B cell (primary cell): ENCODE measurements around the gene ZNF317. TPM values are rescaled to one million over a fixed set of nuclear protein-coding genes. Genes with fewer than 3 reads are reported as not detected.

Experiments used
- ATAC-seq: fragments of 200-7000 bp; cut with Tn5 transposase; one replicate; pipeline ENCODE4 v1.10.0; 2021; ENCODE audit warnings: low read depth, mild to moderate bottlenecking, moderate number of reproducible peaks, moderate library complexity
- CTCF ChIA-PET: fragments of 350-600 bp; sonication (Branson Sonifier 250); formaldehyde crosslinking; loops from one replicate; lab custom pipeline; 2021; ENCODE audit warnings: antibody characterized with exemption, inconsistent platforms; lab: Charles Lee
- POLR2A ChIA-PET: fragments of 350-600 bp; sonication (Branson Sonifier 250); formaldehyde crosslinking; loops from one replicate; lab custom pipeline; 2021; ENCODE audit warnings: antibody characterized with exemption; lab: Charles Lee
- DNase-seq: peaks from one replicate; pipeline ENCODE4 v3.0.0; 2013
- H2AFZ ChIP-seq: 2 replicates; pipeline ENCODE4 v1.6.1; 2012; ENCODE audit warnings: mild to moderate bottlenecking, low read depth, low read length; ENCODE audit not compliant: insufficient read depth, poor library complexity, severe bottlenecking
- H3K27ac ChIP-seq, 2 donors: 1 replicate in 1 of 2; 2 replicates in 1 of 2; pipeline ENCODE4 v1.5.1; 2012 to 2013; ENCODE audit warnings: low read length in 2 of 2, mild to moderate bottlenecking in 2 of 2, moderate library complexity in 1 of 2
- H3K27me3 ChIP-seq, 4 experiments: fragments of 200-600 bp in 1 of 4; sonication (generic) in 1 of 4; replicated peaks in 1 of 4; 1 replicate in 2 of 4; 2 replicates in 2 of 4; pipeline versions ENCODE4 v1.6.1 to v1.7.0; 2013 to 2016; ENCODE audit warnings: low read length in 3 of 4, mild to moderate bottlenecking in 2 of 4, mixed read lengths in 1 of 4, moderate library complexity in 1 of 4; ENCODE audit not compliant: insufficient read depth in 4 of 4, control insufficient read depth in 3 of 4; ENCODE audit errors: control extremely low read depth in 1 of 4
- H3K36me3 ChIP-seq, 2 experiments: replicated peaks in 1 of 2; 1 replicate in 1 of 2; 2 replicates in 1 of 2; pipeline versions ENCODE4 v1.6.1 to v1.7.1; 2013; ENCODE audit warnings: low read length in 1 of 2; ENCODE audit not compliant: insufficient read depth in 2 of 2, control insufficient read depth in 1 of 2; ENCODE audit errors: control extremely low read depth in 1 of 2, extremely low read depth in 1 of 2
- H3K4me1 ChIP-seq, 2 donors: fragments of 200-600 bp in 1 of 2; sonication (generic) in 1 of 2; 1 replicate in 1 of 2; 2 replicates in 1 of 2; pipeline versions ENCODE4 v1.5.1 to v1.6.1; 2013 to 2017; ENCODE audit warnings: low read length in 2 of 2; ENCODE audit not compliant: control insufficient read depth in 2 of 2, insufficient read depth in 2 of 2
- H3K4me2 ChIP-seq: replicated peaks from 2 replicates; pipeline ENCODE3; 2012; ENCODE audit warnings: mild to moderate bottlenecking, low read depth, low read length; ENCODE audit not compliant: poor library complexity, severe bottlenecking
- H3K4me3 ChIP-seq, 5 experiments: fragments of 200-600 bp in 1 of 5; sonication (generic) in 1 of 5; 1 replicate in 3 of 5; 2 replicates in 2 of 5; pipeline versions ENCODE4 v1.5.1 to v1.7.0; 2011 to 2016; ENCODE audit warnings: low read length in 4 of 5, mild to moderate bottlenecking in 4 of 5, low read depth in 2 of 5, control low read depth in 1 of 5, moderate library complexity in 1 of 5; ENCODE audit not compliant: insufficient read depth in 1 of 5; ENCODE audit errors: control extremely low read depth in 1 of 5, extremely low read depth in 1 of 5
- H3K79me2 ChIP-seq: fragments of 200-600 bp; sonication (generic); one replicate; pipeline ENCODE4 v1.6.0; 2016; ENCODE audit warnings: low read length; ENCODE audit not compliant: control insufficient read depth, insufficient read depth
- H3K9ac ChIP-seq: fragments of 200-600 bp; sonication (generic); 2 replicates; pipeline ENCODE4 v1.6.1; 2017; ENCODE audit warnings: mild to moderate bottlenecking, low read length, moderate library complexity
- H3K9me3 ChIP-seq, 3 donors: one replicate each; pipeline versions ENCODE4 v1.6.1 to v1.7.1; 2013; ENCODE audit warnings: low read length in 2 of 3; ENCODE audit not compliant: control insufficient read depth in 2 of 3, insufficient read depth in 1 of 3; ENCODE audit errors: control extremely low read depth in 1 of 3
- H4K20me1 ChIP-seq: 2 replicates; pipeline ENCODE4 v1.6.0; 2012; ENCODE audit warnings: mild to moderate bottlenecking, low read length; ENCODE audit not compliant: insufficient read depth, control insufficient read depth, poor library complexity, severe bottlenecking
- H3K27ac Mint-ChIP-seq: one replicate; pipeline ENCODE4 v1.8.0; 2021; ENCODE audit warnings: mixed read lengths
- H3K27me3 Mint-ChIP-seq: one replicate; pipeline ENCODE4 v1.8.0; 2021; ENCODE audit warnings: mixed read lengths
- H3K4me1 Mint-ChIP-seq: one replicate; pipeline ENCODE4 v1.8.0; 2021; ENCODE audit warnings: mixed read lengths
- H3K4me3 Mint-ChIP-seq: one replicate; pipeline ENCODE4 v1.8.0; 2021; ENCODE audit warnings: mixed read lengths
- H3K9me3 Mint-ChIP-seq: one replicate; pipeline ENCODE4 v1.8.0; 2022; ENCODE audit warnings: mixed read lengths; ENCODE audit not compliant: insufficient read depth
- EZH2 ChIP-seq: IDR thresholded peaks from 2 replicates; pipeline ENCODE4 v1.6.1; 2012; ENCODE audit warnings: borderline replicate concordance, low read depth, mild to moderate bottlenecking, moderate library complexity, low read length; ENCODE audit not compliant: insufficient read depth, poor library complexity, severe bottlenecking
- whole genome bisulfite sequencing: methylation state at CpG from one replicate; pipeline ENCODE4 v1.1.5; 2013; ENCODE audit warnings: missing lambda C conversion rate; ENCODE audit not compliant: insufficient coverage; 5-methylcytosine and 5-hydroxymethylcytosine counted together
- intact Hi-C: fragments of 100-400 bp; cut with micrococcal nuclease; formaldehyde crosslinking; loops from one replicate; pipeline ENCODE4 v1.10.0; 2022
- polyA plus RNA-seq: library from polyadenylated mRNA; depleted of rRNA; stranded (reverse); fragments of >200 nt; gene quantifications from 2 replicates; pipeline ENCODE4 v1.2.3, GENCODE V29; 2012
- total RNA-seq, 2 donors: library from RNA; stranded (reverse); fragments of 120-200 nt in 1 of 2; gene quantifications; 1 replicate in 1 of 2; 2 replicates in 1 of 2; pipeline versions ENCODE4 v1.2.3 to v1.2.4, GENCODE V29; 2013 to 2022
- TF ChIP-seq, protein P1 (sequence below): fragments of 200-600 bp; IDR thresholded peaks from one replicate; pipeline ENCODE4 v1.8.0; 2022; ENCODE audit warnings: antibody characterized with exemption, mild to moderate bottlenecking

ZNF317 gene
- total and polyA plus RNA-seq, 2 donors (not counting 1 experiment from before 2014, with no cell fraction given), result 31.6 to 65.2 TPM

DNA sequence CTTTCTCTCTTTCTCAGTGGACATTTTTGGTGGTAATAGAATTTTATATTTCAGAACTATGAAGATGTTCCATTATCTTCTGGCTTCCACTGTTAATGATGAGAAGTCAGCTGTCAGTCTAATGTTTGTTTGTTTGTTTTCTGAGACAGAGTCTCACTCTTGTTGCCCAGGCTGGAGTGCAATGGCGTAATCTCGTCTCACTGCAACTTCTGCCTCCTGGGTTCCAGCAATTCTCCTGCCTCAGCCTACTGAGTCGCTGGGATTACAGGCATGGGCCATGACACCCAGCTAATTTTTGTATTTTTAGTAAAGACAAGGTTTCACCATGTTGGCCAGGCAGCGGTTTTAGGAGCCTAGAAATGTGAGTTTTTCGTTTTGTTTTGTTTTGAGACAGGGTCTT, 4.7 kb downstream of the ZNF317 start:
- H3K27me3 Mint-ChIP-seq, result no peaks in the 10 kb centered on the region
- ATAC-seq (no peak), DNase-seq (no peak)
- no peak overlapping the region for H3K4me3 Mint-ChIP-seq
- no peak overlapping the region for H3K27ac Mint-ChIP-seq
- Histone ChIP-seq H3K27ac (no peak overlapping the region), H3K79me2 (peaks cover 100% of the 10 kb centered on the region), H3K9me3 (peaks cover 3 to 22% (median 18%) of the 10 kb centered on the region in 3 donors), H3K36me3 (peaks cover 0 to 34% of the 10 kb centered on the region in 2 experiments), H3K4me1 (peaks cover 12 to 15% of the 10 kb centered on the region in 2 donors), H3K4me3 (no peak overlapping the region), H3K4me2 (no peak overlapping the region), H2AFZ (no peak overlapping the region), H3K27me3 (no peaks in the 10 kb centered on the region), H4K20me1 (peaks cover 44% of the 10 kb centered on the region), H3K9ac (no peak overlapping the region)
- H3K4me1 Mint-ChIP-seq, result peaks cover 45% of the 10 kb centered on the region
- peaks cover 3% of the 10 kb centered on the region for H3K9me3 Mint-ChIP-seq
- TF ChIP-seq, protein P1, sequence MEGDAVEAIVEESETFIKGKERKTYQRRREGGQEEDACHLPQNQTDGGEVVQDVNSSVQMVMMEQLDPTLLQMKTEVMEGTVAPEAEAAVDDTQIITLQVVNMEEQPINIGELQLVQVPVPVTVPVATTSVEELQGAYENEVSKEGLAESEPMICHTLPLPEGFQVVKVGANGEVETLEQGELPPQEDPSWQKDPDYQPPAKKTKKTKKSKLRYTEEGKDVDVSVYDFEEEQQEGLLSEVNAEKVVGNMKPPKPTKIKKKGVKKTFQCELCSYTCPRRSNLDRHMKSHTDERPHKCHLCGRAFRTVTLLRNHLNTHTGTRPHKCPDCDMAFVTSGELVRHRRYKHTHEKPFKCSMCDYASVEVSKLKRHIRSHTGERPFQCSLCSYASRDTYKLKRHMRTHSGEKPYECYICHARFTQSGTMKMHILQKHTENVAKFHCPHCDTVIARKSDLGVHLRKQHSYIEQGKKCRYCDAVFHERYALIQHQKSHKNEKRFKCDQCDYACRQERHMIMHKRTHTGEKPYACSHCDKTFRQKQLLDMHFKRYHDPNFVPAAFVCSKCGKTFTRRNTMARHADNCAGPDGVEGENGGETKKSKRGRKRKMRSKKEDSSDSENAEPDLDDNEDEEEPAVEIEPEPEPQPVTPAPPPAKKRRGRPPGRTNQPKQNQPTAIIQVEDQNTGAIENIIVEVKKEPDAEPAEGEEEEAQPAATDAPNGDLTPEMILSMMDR, result no peak
- TF ChIP-seq EZH2, result no peak
- ChIA-PET CTCF (no interaction called here), POLR2A (no interaction called here)
- intact Hi-C loops, result loop anchor here (5.0 kb wide), 1 partner anchor 477 kb away; the partner anchor contains the start of gene ZNF561
- 90% methylated on average over 5 of the region's 5 CpGs for WGBS

GRCh38 chr19:9146882-9147281, 6.7 kb downstream of the ZNF317 start:
- WGBS, result no CpG with 5 or more reads among the region's 1 CpG
- Histone ChIP-seq H3K36me3 (peaks cover 0 to 37% of the 10 kb centered on the region in 2 experiments), H3K27me3 (no peaks in the 10 kb centered on the region), H3K9me3 (peaks cover 3 to 27% (median 18%) of the 10 kb centered on the region in 3 donors), H3K79me2 (peaks cover 100% of the 10 kb centered on the region), H3K27ac (no peak overlapping the region), H3K4me1 (peaks cover under 1 to 7% of the 10 kb centered on the region in 2 donors), H4K20me1 (peaks cover 58% of the 10 kb centered on the region), H3K9ac (no peak overlapping the region), H3K4me3 (no peak overlapping the region), H3K4me2 (no peak overlapping the region), H2AFZ (no peak overlapping the region)
- H3K9me3 Mint-ChIP-seq, result peaks cover 9% of the 10 kb centered on the region
- TF ChIP-seq, protein P1, result no peak
- no peak for TF ChIP-seq EZH2
- no peaks in the 10 kb centered on the region for H3K27me3 Mint-ChIP-seq
- peaks cover 48% of the 10 kb centered on the region for H3K4me1 Mint-ChIP-seq
- ATAC-seq, result no peak
- H3K27ac Mint-ChIP-seq, result no peak overlapping the region
- DNase-seq, result no peak
- ChIA-PET POLR2A (no interaction called here), CTCF (no interaction called here)
- intact Hi-C loops, result no loop called here
- H3K4me3 Mint-ChIP-seq, result no peak overlapping the region
